Measurements from ENCODE around the gene ANKIB1.
"Not testable (repeated sequence)": the region's sequence is repeated elsewhere in the genome, so short reads cannot be mapped to it uniquely, and the experiment has no call there.

The ANKIB1 gene

DNA sequence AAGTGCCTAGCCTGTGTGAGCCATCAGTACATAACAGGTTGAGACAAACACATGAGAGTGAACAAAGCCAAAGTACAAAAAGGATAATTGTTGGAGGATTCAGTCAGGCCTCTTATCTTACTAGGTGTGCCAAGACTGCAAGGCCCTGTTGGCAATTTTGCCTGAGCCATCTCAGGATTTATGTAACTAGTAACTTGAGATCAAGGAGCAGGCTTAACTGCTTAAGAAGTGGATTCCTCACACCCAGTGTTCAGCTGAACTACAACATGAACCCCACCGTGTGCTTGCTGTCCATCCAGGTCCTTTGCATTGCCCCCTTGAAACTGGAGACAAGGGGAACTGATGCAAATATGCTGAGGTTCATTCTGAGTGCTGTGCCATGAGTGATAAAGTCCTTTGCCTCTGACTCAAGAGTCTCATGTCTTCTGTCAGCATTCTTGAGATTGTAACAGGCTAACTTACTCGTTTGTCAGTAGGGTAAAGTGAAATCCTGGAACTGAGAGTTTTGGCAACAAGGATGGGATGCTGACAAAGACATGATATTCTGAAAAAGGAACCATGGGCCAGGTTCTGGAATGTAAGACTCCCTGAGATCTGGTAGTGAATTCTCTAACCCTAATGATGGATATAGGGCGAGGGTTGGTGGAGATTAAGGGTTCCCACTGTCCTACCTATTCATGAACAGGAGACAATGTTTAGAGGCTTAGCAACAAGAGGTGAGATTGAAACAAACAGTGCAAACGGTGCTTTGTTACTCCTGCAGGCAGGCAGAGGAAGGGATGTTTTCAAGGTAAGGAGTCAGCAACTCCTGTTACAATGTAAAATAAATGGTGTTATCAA, 157.4 kb downstream of the ANKIB1 start:
- no peak for DNase-seq (ENCODE audit: low read depth in 2 of 2)

DNA sequence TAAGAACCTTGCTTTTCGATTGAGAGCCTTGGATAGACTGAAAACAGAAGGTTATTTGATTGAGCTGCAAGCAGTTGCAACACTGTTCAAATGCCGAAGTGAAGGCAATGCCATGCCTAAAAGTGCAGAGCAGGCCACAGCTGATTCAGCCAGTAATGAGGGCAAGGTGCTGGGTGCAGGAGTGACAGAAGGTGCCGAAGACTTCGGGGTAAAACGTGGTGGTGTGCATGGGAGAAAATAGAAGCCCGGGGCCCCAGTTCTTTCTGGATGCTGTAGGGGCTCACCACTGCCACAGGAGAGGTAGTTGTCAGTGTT, 157.9 kb downstream of the ANKIB1 start:
- DNase-seq (ENCODE audit: low read depth in 2 of 2): no peak

DNA sequence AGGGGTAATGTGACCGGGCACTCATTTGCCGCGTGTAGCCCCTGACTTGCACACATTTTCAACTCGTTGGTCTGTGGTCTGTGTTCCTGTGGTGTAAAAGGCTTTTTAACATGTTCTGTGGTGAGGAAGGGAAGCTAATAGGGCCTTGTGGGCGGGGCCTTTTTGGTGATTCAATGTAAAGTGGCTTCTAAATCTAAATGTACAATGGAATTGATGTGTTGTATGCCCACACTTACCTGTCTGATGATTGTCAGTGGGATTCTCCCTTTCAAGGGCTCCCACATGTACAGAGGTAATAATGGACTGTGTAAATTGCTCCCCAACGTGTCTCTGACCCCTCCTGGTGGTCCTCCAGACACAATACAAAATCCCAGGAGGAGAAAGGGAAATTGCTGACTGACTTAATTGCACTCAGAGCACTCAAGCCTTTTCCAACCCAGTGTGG, 158.4 kb downstream of the ANKIB1 start:
- DNase-seq (ENCODE audit: low read depth in 2 of 2): no peak

DNA sequence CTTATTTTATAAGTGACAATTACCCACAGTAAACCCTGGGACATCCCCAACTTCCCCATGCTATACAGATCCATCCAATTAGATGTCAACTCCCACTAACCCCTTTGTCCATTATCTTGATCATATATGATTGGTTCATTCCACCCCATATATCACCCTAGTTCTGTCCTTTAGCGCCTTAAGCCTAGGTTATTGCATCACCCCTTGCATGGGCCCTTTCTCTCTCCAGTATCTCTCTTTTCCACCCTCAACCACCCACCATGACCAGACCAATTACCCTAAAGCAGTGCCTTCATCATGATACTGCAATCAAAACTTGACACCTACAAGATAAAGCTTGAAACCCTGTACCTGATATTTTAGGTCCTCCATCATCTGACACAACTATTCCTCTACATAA, 163.6 kb downstream of the ANKIB1 start:
- DNase-seq (ENCODE audit: low read depth in 2 of 2): no peak

DNA sequence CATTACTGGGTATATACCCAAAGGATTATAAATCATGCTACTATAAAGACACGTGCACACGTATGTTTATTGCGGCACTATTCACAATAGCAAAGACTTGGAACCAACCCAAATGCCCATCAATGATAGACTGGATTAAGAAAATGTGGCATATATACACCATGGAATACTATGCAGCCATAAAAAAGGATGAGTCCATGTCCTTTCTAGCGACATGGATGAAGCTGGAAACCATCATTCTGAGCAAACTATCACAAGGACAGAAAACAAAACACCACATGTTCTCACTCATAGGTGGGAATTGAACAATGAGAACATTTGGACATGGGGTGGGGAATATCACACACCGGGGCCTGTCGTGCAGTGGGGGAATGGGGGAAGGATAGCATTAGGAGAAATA, 164.4 kb downstream of the ANKIB1 start:
- DNase-seq (ENCODE audit: low read depth in 2 of 2): not testable (repeated sequence)

DNA sequence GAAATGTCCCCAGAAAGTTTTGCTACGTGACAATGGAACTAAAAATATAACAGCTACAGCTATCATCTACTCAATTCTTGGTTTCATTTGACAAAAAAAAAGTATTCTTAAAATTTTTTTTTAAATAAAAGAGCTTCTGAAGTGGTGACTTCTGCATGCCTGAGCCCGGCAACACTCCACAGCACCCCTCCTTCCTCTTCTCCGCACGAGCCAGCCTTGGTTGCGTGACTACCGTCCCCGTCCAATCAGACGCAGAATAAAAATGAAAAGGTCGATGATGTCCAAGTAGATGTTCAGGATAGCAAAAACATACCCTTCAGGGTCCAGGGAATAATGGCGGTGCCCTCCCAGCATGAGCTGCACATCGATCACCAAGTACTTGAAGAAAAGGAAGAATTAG, 167.0 kb downstream of the ANKIB1 start:
- no peak for DNase-seq (ENCODE audit: low read depth in 2 of 2)

DNA sequence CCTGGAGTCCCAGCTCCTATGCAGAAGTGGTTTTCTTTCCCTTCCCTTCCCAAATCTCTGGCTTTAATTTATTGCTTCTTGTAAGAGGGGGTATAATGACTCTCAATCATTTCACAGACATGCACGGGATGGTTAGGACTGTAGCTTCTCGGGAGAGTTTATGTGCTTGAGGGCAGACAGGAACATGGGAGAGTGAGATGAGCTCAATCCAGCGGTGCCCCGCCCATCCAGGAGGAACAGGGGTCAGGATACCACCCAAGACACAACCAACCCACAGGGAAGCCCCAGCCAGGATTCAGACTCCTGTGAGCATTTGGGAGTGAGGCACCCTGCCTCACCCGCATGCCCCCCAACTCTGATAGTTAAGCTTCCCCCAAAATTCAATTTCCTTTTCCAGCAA, 167.8 kb downstream of the ANKIB1 start:
- DNase-seq (ENCODE audit: low read depth in 2 of 2): no peak

DNA sequence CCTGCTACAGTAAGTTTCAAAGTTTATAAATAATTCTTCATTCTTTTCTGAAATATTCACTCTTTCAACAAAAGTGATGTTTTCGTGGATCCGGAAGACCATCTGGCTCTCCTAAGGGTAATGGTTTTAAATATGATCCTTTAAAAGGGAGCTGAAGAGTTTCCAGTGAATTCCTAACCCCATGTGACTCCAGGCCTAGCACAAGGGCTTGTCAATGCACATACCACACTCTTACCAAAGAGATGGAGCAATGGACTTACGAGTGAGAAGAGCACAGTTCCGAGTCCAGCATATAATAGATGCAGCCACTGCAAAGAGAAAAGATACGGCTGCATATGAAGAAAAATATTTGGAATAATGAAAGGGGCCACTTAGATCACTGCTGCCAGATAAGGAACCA, 169.5 kb downstream of the ANKIB1 start:
- DNase-seq (ENCODE audit: low read depth in 2 of 2): no peak

DNA sequence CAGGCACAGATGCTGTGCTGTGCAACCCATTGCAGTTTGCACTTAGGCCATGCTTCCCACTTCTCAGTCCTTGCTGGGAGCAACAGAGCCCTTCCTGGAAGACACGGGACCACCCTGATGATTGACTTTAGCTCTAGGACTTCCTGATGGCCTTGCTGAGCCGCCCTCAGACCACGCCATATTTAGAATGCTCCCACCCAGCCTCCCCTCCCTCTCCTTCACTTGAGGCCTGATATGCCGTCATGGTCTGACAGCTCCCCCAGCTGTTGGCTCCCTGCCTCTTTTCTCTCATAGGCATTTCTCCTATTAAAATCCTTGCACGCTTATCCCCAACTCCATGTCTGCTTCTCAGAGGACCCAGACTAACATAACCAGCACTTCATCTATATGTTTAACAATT, 172.1 kb downstream of the ANKIB1 start:
- DNase-seq (ENCODE audit: low read depth in 2 of 2): no peak

DNA sequence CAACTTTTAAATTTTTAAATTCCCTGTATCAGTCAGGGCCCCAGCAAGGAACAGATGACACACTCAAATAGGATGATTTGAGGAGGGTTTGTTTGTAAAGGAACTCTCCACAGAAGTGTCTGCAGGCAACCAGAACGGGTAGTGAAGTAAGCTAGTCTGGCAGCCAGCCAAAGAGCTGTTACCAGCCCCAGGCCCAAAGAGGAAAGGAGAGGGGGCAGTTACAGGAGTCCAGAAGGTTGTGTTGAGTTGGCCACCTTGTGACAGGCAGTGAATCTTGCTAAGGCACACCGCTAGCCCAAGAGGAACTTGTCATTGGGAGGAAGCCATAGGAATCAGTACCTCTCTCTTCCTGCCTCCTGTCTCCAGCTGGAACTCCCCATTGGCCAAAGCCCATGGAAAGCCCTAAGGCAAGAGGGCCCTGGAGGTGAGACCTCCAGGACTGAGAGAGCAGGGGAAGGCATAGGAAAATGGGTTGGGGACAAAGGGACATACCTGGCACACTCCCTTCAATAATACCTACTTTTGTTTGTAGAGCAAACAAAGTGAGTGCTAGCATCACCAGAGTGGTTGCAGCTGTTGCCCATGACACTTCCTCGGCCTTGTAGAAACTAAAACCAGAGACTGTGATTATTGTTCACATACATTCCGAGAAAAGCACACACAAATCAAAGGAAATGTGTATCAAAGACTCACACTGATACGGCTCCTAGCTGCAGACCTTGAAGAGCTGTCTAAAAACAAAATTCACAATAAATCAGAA, 176.1 kb downstream of the ANKIB1 start:
- no peak for DNase-seq (ENCODE audit: low read depth in 2 of 2)

DNA sequence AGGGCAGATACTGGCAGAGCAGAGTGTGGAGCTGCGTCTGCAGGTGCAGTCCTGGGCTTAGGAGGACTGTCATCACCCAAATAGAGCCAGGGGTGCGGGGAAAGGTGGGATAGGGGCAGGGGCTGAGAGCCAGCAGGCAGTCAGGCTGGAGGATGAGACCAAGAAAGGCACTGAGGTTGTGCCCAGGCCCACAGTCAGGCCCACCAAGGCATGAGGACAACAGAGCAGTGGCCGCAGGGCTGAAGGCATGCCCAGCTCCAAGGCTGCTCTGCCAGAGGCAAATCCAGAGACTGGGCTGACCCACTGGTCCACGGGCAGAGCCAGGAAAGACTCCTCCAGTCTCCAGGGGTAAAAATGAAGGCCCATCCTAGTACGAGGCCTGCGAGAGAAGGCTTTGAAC, 177.2 kb downstream of the ANKIB1 start:
- DNase-seq (ENCODE audit: low read depth in 2 of 2): no peak

DNA sequence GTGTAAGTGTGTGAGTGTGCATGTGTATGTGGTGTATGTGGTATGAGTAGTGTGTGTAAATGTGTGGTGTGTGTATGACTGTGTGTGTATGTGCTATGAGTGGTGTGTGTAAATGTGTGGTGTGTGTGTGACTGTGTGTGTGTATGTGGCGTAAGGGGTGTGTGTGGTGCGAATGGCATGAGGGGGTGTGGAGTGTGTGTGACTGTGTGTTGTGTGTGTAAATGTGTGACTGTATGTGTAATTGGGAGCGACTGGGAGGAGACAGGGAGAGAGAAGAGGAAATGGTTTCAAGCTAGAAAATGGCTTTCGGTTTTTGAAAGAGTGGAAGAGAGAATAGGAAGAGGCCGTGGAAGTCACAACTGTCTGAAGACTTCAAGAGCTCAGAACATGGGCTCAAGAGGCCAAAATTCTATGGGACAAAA, 177.9 kb downstream of the ANKIB1 start:
- DNase-seq (ENCODE audit: low read depth in 2 of 2): no peak

DNA sequence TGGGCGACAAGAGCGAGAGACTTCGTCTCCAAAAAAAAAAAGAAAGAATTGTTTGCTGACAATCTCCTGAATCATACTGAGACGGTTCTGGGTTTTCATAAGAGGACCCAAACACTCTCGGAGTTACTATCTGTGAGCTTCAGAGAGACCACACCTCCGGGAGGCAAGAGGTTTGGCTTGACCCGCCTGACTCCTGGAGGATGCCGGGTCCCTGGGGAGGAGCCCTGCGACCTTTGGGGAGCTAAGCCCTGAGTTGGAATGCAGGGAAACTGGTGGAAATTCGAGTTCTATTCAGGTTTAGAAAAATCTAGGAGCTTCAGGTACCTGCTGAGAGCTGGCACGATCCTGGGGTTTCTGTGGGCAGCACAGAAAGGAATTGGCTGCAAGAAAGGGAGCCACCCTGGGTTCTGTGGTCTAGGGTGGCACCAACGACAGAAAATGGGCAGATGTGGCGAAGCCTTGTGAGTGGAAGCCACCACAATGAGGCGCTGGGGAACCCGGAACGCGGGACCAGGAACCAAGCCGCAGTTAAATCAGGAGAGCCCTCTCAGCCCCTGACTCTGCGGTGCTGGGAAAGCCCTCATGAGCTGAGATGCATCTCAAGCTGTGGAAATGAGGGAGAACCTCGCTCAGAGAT, 179.7 kb downstream of the ANKIB1 start:
- no peak for DNase-seq (ENCODE audit: low read depth in 2 of 2)

DNA sequence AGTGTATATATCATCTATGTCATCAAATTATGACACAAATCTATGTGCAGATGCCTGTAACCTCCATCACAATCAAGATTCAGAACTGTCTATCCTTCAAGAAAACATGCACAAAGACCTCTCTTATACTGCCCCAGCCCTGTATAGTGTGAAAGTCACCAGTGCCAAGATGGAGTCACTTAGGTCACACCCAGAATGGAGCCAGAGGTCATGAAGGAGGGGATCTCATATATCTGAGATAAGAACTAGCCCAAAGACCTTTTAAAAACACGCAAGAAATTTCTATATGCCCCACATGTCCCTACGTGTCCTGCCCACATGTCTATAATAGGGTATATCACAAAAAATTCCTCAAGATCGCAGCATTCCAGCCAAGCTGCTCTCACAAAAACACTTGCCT, 181.4 kb downstream of the ANKIB1 start:
- no peak for DNase-seq (ENCODE audit: low read depth in 2 of 2)

DNA sequence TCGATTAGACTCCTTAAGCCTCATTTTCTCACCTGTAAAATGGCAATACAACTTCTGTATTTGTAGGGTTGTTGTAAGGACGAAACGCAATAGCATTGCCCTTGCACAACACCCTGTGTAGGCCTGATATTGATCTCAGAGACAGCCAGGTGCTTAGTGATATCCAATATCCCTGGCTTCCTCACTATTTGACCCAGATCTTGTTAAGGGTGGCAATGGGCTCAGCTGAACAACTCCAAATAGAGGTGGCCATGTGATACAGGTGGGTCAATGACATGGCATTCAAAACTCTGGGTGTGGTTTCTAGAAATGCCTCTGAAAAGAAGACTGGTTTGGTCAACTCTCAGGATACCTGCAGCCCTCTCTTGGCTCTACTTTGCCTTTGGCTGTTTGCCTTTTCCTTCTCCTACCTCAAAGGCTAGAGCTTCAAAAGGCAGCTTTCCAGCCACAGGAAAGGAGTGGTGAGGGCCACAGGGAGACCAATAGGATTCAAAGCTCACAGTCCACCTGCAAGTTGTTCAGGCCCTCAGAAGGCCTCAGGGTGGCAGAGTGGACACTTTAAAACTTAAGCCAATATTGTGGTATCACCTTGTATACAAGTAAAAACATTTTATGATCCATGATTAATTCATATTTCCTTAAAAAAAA, 186.6 kb downstream of the ANKIB1 start:
- DNase-seq (ENCODE audit: low read depth in 2 of 2): no peak

DNA sequence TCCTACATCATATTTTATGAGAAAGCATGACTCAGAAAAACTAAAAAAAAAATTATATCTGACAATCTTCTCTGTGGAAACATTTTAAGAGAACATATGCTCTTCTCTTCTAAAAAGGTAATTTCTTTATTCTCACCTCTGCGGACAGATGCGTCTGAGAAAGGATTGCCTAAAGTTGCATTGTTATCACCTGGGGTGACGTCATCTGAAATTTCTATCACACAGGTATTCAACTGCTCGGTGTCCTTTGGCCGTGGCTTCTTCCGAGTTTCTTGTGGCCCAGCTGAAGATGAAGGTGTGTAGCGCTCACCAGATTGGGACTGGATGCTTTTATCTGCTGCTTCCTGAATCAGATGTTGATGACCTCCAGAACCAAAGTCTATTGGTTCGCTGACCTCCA, 187.2 kb downstream of the ANKIB1 start:
- no peak for DNase-seq (ENCODE audit: low read depth in 2 of 2)

DNA sequence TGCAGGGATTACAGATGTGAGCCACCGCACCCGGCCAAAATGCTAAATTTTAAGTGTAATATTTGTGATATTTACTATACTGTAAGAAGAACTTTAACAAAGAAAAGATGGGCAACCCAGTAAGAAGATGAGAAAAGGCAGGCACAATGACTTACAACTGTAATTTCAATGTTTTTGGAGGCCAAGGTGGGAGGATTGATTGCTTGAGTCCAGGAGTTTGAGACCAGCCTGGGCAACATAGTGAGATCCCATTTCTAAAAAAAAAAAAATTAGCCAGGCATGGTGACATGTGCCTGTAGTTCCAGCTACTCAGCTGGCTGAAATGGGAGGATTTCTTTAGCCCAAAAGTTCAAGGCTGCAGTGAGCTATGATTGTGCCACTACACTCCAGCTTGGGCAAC, 189.8 kb downstream of the ANKIB1 start:
- no peak for DNase-seq (ENCODE audit: low read depth in 2 of 2)

DNA sequence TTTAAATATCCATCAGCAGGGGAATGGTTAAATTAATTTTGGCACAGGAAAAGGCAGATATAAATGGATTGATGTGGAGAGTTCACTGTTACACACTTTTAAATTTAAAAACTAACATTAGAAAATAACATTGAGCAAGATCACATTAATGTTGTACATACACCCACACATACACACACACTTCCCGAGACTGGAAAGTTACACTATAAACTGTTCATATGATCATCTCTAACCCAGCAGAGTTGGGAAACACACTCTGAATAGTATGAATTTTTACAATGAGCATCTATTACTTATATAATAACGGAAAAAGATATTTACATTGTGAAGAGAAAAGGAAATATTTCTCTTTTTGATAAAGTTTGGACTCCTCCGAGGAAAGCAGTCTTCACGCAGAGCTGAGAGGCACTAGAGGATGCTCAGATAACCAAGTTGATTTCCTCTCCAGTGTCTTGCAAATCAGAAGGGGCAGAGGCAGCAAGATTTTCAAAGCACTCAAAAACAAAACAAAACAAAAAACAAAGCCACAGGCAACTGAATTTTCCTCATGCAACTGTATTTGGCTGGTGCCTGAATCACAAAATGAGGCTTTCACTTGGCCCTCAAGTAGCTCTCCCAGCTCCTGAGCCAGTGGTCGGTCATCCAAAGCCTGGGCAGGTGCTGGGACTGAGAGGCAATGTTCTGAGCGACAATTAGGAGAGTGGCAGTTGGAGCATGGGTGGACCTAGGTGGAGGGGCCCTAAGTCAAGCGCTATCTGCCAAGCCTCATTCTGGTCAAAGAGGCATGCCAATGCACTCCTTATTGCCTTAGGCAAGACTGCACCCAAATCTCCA, 191.1 kb downstream of the ANKIB1 start:
- DNase-seq (ENCODE audit: low read depth in 2 of 2): no peak

DNA sequence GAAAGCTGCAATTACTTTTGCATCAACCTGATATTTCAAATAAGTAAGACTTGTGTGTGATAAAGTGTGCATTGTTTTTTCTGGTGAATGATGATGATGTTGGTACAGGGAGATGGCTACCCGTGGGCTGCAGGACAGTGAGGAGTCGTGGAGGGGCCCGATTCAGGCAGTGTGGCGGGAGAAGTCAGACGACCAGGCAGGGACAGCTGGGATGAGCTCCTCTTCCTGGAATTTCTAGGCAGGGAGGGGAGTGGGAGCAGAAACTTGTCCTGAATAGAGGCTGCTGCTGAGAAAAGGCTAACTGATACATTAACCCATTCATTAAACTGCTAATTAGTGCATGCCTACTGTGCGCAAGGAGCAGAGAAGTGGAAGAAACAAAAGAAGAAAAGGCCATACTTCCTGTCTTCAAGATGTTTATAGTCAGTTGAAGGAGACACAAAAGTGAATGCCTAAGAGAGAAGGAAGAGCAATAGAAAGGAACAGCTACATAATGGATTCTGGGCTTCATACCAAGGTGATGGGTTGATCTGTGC, 192.2 kb downstream of the ANKIB1 start:
- DNase-seq (ENCODE audit: low read depth in 2 of 2): no peak

DNA sequence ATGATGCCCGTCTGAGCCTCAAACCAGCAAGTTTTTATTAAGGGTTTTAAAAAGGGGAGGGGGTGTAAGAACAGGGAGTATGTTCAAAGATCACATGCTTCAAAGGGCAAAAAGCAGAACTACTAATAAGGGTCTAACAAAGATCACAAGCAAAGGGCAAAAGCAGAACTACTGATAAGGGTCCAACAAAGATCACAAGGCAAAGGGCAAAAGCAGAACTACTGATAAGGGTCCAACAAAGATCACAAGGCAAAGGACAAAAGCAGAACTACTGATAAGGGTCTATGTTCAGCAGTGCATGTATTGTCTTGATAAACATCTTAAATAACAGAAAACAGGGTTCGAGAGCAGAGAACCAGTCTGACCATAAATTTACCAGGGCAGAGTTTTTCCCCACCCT, 196.9 kb downstream of the ANKIB1 start:
- DNase-seq (ENCODE audit: low read depth in 2 of 2): not testable (repeated sequence)

DNA sequence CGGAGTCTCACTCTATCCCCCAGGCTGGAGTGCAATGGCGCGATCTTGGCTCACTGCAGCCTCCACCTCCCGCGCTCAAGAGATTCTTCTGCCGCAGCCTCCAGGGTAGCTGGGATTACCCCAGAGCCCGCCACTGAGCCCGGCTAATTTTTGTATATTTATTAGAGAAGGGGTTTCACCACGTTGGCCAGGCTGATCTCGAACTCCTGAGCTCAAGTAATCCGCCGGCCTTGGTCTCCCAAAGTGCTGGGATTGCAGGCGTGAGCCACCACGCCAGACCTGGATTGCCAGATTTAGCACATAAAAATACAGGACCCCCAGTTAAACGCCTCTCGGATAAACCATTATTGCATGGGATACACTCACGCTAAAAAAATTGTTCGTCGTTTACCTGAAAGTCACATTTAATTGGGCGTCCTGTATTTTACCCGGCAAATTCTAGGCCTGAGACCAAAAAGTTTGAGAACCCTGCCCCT, 201.1 kb downstream of the ANKIB1 start:
- no peak for DNase-seq (ENCODE audit: low read depth in 2 of 2)

Measured in stimulated activated CD4-positive, alpha-beta T cell treated with anti-CD3 and anti-CD28 coated beads, Interleukin-1b, Interleukin-23, amount 100 ng/mL, for 1 hour (primary cell).